CD4-positive, alpha-beta memory T cell (primary cell): ENCODE measurements around the gene SF3A1. TPM values are rescaled to one million over a fixed set of nuclear protein-coding genes. Genes with fewer than 3 reads are reported as not detected.

Experiments
- CTCF ChIA-PET: fragments of 350-600 bp; sonication (Branson Sonifier 250); formaldehyde crosslinking; loops from one replicate; lab custom pipeline; 2021; ENCODE audit warnings: inconsistent platforms; ENCODE audit not compliant: partially characterized antibody; lab: Charles Lee
- POLR2A ChIA-PET: fragments of 350-600 bp; sonication (Branson Sonifier 250); formaldehyde crosslinking; loops from one replicate; lab custom pipeline; 2021; ENCODE audit not compliant: partially characterized antibody; lab: Charles Lee
- DNase-seq, 5 donors: peaks; one replicate each; pipeline versions ENCODE4 v3.0.0 to v3.0.0-alpha.2; 2020 to 2022; ENCODE audit warnings: mixed read lengths in 1 of 5
- H3K27ac ChIP-seq: one replicate; pipeline ENCODE4 v1.7.0; 2013; ENCODE audit warnings: low read depth, low read length
- H3K27me3 ChIP-seq: 2 replicates; pipeline ENCODE4 v1.7.0; 2013; ENCODE audit warnings: mild to moderate bottlenecking, low read length, moderate library complexity; ENCODE audit not compliant: insufficient read depth
- H3K36me3 ChIP-seq: 2 replicates; pipeline ENCODE4 v1.7.0; 2013; ENCODE audit warnings: mild to moderate bottlenecking, low read length, moderate library complexity; ENCODE audit not compliant: insufficient read depth
- H3K4me1 ChIP-seq: 2 replicates; pipeline ENCODE4 v1.7.0; 2013; ENCODE audit warnings: mild to moderate bottlenecking, low read length, moderate library complexity; ENCODE audit not compliant: insufficient read depth
- H3K4me3 ChIP-seq, 2 donors: one replicate each; pipeline ENCODE4 v1.7.0; 2013; ENCODE audit warnings: low read length in 2 of 2, mild to moderate bottlenecking in 1 of 2
- H3K9me3 ChIP-seq, 2 donors: one replicate each; pipeline ENCODE4 v1.7.0; 2013; ENCODE audit warnings: low read length in 2 of 2, control low read depth in 1 of 2; ENCODE audit not compliant: control insufficient read depth in 1 of 2
- H3K27ac Mint-ChIP-seq, 7 donors: one replicate each; pipeline ENCODE4 v1.8.0; 2020 to 2021; ENCODE audit warnings: mixed read lengths in 7 of 7, mild to moderate bottlenecking in 6 of 7, inconsistent platforms in 3 of 7, moderate library complexity in 3 of 7
- H3K27me3 Mint-ChIP-seq, 2 donors: one replicate each; pipeline ENCODE4 v1.8.0; 2020 to 2021; ENCODE audit warnings: mixed read lengths in 2 of 2
- H3K36me3 Mint-ChIP-seq, 2 donors: one replicate each; pipeline ENCODE4 v1.8.0; 2020 to 2021; ENCODE audit warnings: mixed read lengths in 2 of 2, inconsistent platforms in 1 of 2, mild to moderate bottlenecking in 1 of 2
- H3K4me1 Mint-ChIP-seq, 4 donors: one replicate each; pipeline ENCODE4 v1.8.0; 2020 to 2021; ENCODE audit warnings: mixed read lengths in 4 of 4, mild to moderate bottlenecking in 1 of 4
- H3K4me3 Mint-ChIP-seq, 8 donors: one replicate each; pipeline ENCODE4 v1.8.0; 2020 to 2021; ENCODE audit warnings: mixed read lengths in 8 of 8, mild to moderate bottlenecking in 7 of 8, moderate library complexity in 6 of 8, inconsistent platforms in 3 of 8
- H3K9me3 Mint-ChIP-seq, 8 donors: one replicate each; pipeline ENCODE4 v1.8.0; 2020 to 2021; ENCODE audit warnings: mixed read lengths in 8 of 8, mild to moderate bottlenecking in 5 of 8, inconsistent platforms in 3 of 8, moderate library complexity in 1 of 8
- intact Hi-C: fragments of 100-400 bp; cut with micrococcal nuclease; formaldehyde crosslinking; loops from one replicate; pipeline ENCODE4 v1.15.1; 2023
- polyA plus RNA-seq, 2 donors: library from polyadenylated mRNA; unstranded; fragments of 300-500 nt; fragmentation: Illumina TruSeq; gene quantifications; one replicate each; pipeline ENCODE4 v1.2.3, GENCODE V29; 2021
- total RNA-seq, 2 experiments: library from RNA; stranded (reverse); gene quantifications; one replicate each; pipeline ENCODE4 v1.2.3, GENCODE V29; 2021

The SF3A1 gene
- total and polyA plus RNA-seq, 4 experiments from 2014 or later: 44.0 to 301 (median 217) TPM

GRCh38 chr22:30286813-30287647, 69.7 kb downstream of the SF3A1 start:
- Mint-ChIP-seq H3K4me1 (peaks cover 24 to 60% (median 39%) of the 10 kb centered on the region in 4 donors), H3K27me3 (no peaks in the 10 kb centered on the region), H3K9me3 (no peaks in the 10 kb centered on the region), H3K27ac (peak overlapping the region; percentile 22 to 94 (median 70)), H3K36me3 (peaks cover 10 to 16% of the 10 kb centered on the region in 2 donors), H3K4me3 (peak overlapping the region in 2 of 8 donors; percentile 29 to 46)
- Histone ChIP-seq H3K27ac (no peak overlapping the region), H3K4me1 (peaks cover 57% of the 10 kb centered on the region), H3K27me3 (no peaks in the 10 kb centered on the region), H3K9me3 (no peaks in the 10 kb centered on the region), H3K36me3 (peaks cover 2% of the 10 kb centered on the region), H3K4me3 (no peak overlapping the region)
- peak; percentile 82 to 85 (median 83) for DNase-seq
- ChIA-PET CTCF (interaction anchor here (0.6 to 11.1 kb wide), 33 partner anchors 8 to 201 kb away, joined by 3 to 392 read pairs (median 8); partner anchors contain the start of genes CCDC157, RNF215, SEC14L2 and SF3A1), POLR2A (interaction anchor here (0.7 to 15.0 kb wide), 16 partner anchors 11 to 183 kb away, joined by 3 to 333 read pairs (median 33); partner anchors contain the start of genes CCDC157, OSM, RNF215 and SF3A1)
- intact Hi-C loops: loop anchor here (1.0 kb wide), 2 partner anchors 24 to 179 kb away; no protein-coding TSS in a partner anchor

DNA sequence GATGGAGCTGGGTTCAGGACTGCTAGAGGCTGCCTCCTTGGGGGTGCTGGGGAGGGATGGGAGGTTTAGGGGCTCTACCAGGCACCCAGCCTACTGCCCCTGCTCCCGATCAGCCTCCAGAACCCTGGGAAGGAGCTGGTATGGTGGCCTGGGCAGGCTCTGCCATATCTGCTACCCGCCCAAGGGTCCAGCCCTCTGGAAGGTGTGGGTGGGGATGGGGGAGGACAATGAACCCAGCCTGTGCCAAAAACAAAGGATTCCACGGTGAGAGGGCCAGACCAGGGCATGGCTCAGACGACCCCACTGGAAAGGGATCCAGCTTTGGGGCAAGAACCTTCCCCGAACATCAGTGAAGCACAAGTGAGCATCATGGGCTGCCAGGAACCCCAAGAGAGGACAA, 70.4 kb downstream of the SF3A1 start:
- CTCF ChIA-PET: interaction anchor here (0.6 to 11.1 kb wide), 8 partner anchors 9 to 181 kb away, joined by 3 to 392 read pairs (median 4); partner anchors contain the start of gene RNF215
- H3K4me1 Mint-ChIP-seq: peaks cover 22 to 58% (median 40%) of the 10 kb centered on the region in 4 donors
- POLR2A ChIA-PET: interaction anchor here (0.6 to 15.0 kb wide), 7 partner anchors 19 to 178 kb away, joined by 3 to 333 read pairs (median 4); partner anchors contain the start of genes CCDC157, OSM, RNF215 and SF3A1

DNA sequence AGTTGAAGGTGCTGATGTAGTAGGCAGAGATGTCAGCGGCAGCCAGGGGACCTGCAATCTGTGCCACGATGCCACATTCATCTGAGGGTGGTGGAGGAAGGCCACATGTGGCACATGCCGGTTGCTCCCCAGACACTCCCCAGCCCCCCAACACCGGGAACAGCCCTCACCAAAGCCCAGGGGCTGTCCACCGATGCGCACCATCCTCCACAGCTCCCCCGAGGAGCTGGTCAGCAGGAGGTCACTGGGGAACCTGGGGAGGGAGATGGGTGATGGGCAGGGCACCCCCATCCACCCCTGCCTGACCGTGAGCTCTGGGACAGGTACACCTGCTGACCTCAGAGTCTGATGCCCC, 70.9 kb downstream of the SF3A1 start:
- CTCF ChIA-PET: interaction anchor here (0.6 to 11.1 kb wide), 9 partner anchors 8 to 180 kb away, joined by 3 to 392 read pairs (median 4); partner anchors contain the start of gene RNF215
- no peaks in the 10 kb centered on the region for H3K36me3 ChIP-seq
- POLR2A ChIA-PET: interaction anchor here (0.6 to 15.0 kb wide), 7 partner anchors 20 to 178 kb away, joined by 3 to 333 read pairs (median 4); partner anchors contain the start of genes CCDC157, OSM, RNF215 and SF3A1
- H3K4me3 Mint-ChIP-seq: no peak overlapping the region
- H3K27me3 ChIP-seq: no peaks in the 10 kb centered on the region
- DNase-seq: peak in 1 of 5 donors; percentile 31
- no peak overlapping the region for H3K27ac ChIP-seq
- H3K9me3 Mint-ChIP-seq: no peaks in the 10 kb centered on the region
- no peak overlapping the region for H3K4me3 ChIP-seq
- no peaks in the 10 kb centered on the region for H3K9me3 ChIP-seq
- no peaks in the 10 kb centered on the region for H3K27me3 Mint-ChIP-seq
- H3K36me3 Mint-ChIP-seq: peaks cover 9 to 10% of the 10 kb centered on the region in 2 donors
- H3K27ac Mint-ChIP-seq: no peak overlapping the region
- peaks cover 22 to 57% (median 40%) of the 10 kb centered on the region in 4 donors for H3K4me1 Mint-ChIP-seq
- intact Hi-C loops: no loop called here
- peaks cover 53% of the 10 kb centered on the region for H3K4me1 ChIP-seq

More for the DNA sequence above, 70.4 kb downstream of the SF3A1 start:
- Mint-ChIP-seq H3K27ac (peak overlapping the region in 3 of 7 donors; percentile 22 to 91 (median 71)), H3K4me3 (peak overlapping the region in 2 of 8 donors; percentile 29 to 46), H3K9me3 (no peaks in the 10 kb centered on the region), H3K36me3 (peaks cover 10 to 11% of the 10 kb centered on the region in 2 donors), H3K27me3 (no peaks in the 10 kb centered on the region)
- intact Hi-C loops: no loop called here
- Histone ChIP-seq H3K27me3 (no peaks in the 10 kb centered on the region), H3K9me3 (no peaks in the 10 kb centered on the region), H3K27ac (no peak overlapping the region), H3K36me3 (no peaks in the 10 kb centered on the region), H3K4me1 (peaks cover 58% of the 10 kb centered on the region), H3K4me3 (no peak overlapping the region)
- DNase-seq: no peak

DNA sequence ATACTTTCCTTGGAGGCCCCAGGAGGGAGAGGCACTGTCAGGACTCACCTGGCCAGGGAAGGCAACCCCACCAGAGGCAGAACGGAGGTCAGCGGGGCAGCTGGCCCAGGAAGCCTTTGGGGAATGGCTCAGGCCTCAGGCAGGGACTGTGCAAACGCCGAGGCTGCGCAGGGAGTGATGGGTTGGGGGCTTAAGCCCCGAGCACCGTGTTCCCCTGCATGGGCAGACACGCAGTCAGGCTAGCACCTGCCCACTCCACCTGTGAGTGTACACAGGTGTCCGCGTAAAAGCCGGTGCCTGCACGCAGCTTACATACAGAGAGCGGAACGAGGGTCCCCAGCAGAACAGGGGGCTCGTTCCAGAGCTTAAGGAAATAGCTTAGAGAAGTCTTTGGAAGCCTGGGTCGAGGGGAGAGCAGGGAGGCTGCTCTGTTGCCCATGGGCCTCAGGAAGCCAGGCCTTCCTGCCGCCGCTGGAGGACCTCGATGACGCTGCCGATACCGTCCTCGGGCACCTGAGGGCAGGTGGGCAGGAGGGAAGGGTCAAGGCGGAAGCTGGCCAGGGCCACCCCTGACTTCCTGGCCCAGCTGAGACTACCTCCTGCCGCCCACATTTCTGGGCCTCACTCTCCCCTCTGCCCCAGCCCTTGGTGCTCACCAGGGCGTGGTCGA, 71.4 kb downstream of the SF3A1 start:
- Mint-ChIP-seq H3K4me3 (no peak overlapping the region), H3K4me1 (peaks cover 19 to 52% (median 36%) of the 10 kb centered on the region in 4 donors), H3K27ac (peak overlapping the region in 1 of 7 donors; percentile 67), H3K9me3 (no peaks in the 10 kb centered on the region), H3K36me3 (peaks cover 9 to 10% of the 10 kb centered on the region in 2 donors), H3K27me3 (no peaks in the 10 kb centered on the region)
- ChIA-PET CTCF (interaction anchor here (0.7 to 11.1 kb wide), 8 partner anchors 43 to 280 kb away, joined by 3 to 392 read pairs (median 4); partner anchors contain the start of gene RNF215), POLR2A (interaction anchor here (1.3 to 15.0 kb wide), 4 partner anchors 20 to 71 kb away, joined by 4 to 333 read pairs (median 112); partner anchors contain the start of genes CCDC157, OSM and SF3A1)
- no peaks in the 10 kb centered on the region for H3K27me3 ChIP-seq
- no peaks in the 10 kb centered on the region for H3K36me3 ChIP-seq
- H3K4me1 ChIP-seq: peaks cover 48% of the 10 kb centered on the region
- no peak overlapping the region for H3K27ac ChIP-seq
- intact Hi-C loops: no loop called here
- H3K4me3 ChIP-seq: no peak overlapping the region
- no peaks in the 10 kb centered on the region for H3K9me3 ChIP-seq
- peak in 1 of 5 donors; percentile 21 for DNase-seq

DNA sequence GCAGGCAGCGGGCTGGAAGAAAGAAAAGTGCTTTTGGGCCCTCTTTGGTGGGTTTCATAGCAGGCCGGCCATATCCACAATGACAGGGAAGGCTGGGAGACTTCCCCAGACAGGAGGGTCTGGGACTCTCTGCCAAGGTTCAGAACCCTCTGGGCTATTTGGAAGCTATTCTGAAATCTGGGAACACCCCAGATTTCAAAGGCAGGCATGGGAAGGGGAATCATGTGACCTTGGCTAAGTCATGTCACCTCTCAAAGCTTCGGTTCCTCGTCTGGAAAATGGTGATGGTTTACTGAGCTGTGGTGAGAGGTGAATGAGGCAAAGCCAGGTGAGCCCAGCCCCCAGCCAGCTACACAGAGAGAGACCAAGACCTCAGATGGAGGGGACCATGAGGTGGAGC, 72.0 kb downstream of the SF3A1 start:
- Histone ChIP-seq H3K4me1 (peaks cover 46% of the 10 kb centered on the region), H3K9me3 (no peaks in the 10 kb centered on the region), H3K27me3 (no peaks in the 10 kb centered on the region), H3K4me3 (no peak overlapping the region), H3K27ac (no peak overlapping the region), H3K36me3 (no peaks in the 10 kb centered on the region)
- H3K27me3 Mint-ChIP-seq: no peaks in the 10 kb centered on the region
- intact Hi-C loops: no loop called here
- POLR2A ChIA-PET: interaction anchor here (12.2 to 15.0 kb wide), 2 partner anchors 20 to 21 kb away, joined by 106 to 333 read pairs; partner anchors contain the start of gene OSM
- peak overlapping the region in 4 of 7 donors; percentile 18 to 67 (median 53) for H3K27ac Mint-ChIP-seq
- CTCF ChIA-PET: interaction anchor here (0.6 to 11.1 kb wide), 6 partner anchors 101 to 769 kb away, joined by 3 to 392 read pairs (median 20); partner anchors contain the start of gene RNF215
- H3K36me3 Mint-ChIP-seq: peaks cover 4 to 10% of the 10 kb centered on the region in 2 donors
- DNase-seq: peak in 1 of 5 donors; percentile 2
- no peaks in the 10 kb centered on the region for H3K9me3 Mint-ChIP-seq
- H3K4me3 Mint-ChIP-seq: no peak overlapping the region
- peaks cover 15 to 49% (median 33%) of the 10 kb centered on the region in 4 donors for H3K4me1 Mint-ChIP-seq

DNA sequence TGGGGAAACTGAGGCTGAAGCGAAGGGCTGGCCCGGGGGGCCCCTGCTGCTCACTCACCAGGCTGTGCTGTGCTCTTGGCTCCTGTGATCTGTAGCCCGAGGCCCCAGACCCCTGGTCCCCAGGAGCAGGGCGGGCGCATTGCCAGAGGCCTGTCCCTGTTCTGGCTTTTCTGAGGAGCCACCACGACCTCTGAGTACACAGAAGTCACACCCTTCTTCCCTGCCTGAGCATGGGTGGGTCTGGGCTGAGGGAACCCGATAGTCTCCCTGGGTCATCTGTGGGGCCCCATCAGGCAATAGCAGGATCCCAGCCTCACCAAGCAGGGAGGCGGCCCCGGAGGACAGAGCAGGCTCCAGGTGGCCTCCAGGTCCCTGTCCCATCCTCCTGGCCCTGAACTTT, 72.5 kb downstream of the SF3A1 start:
- Mint-ChIP-seq H3K27me3 (no peaks in the 10 kb centered on the region), H3K4me3 (no peak overlapping the region), H3K9me3 (no peaks in the 10 kb centered on the region), H3K36me3 (peaks cover 3 to 10% of the 10 kb centered on the region in 2 donors), H3K4me1 (peaks cover 16 to 49% (median 38%) of the 10 kb centered on the region in 4 donors), H3K27ac (no peak overlapping the region)
- Histone ChIP-seq H3K4me1 (peaks cover 50% of the 10 kb centered on the region), H3K9me3 (no peaks in the 10 kb centered on the region), H3K27me3 (no peaks in the 10 kb centered on the region), H3K36me3 (no peaks in the 10 kb centered on the region), H3K4me3 (no peak overlapping the region), H3K27ac (no peak overlapping the region)
- ChIA-PET POLR2A (interaction anchor here (12.2 kb wide), 1 partner anchor 19 kb away, joined by 106 read pairs; the partner anchor contains the start of gene OSM), CTCF (interaction anchor here (0.6 to 11.1 kb wide), 4 partner anchors 102 to 768 kb away, joined by 3 to 392 read pairs (median 128); partner anchors contain the start of gene RNF215)
- intact Hi-C loops: no loop called here
- DNase-seq: peak in 1 of 5 donors; percentile 14
